GM18526 (cell line): ENCODE data around the gene HOXA7.

Experiments
- POLR2A ChIP-seq: IDR thresholded peaks from 3 replicates; pipeline ENCODE4 v1.6.1; 2011; ENCODE audit not compliant: insufficient read length; ENCODE audit errors: extremely low read depth

HOXA7 gene

DNA sequence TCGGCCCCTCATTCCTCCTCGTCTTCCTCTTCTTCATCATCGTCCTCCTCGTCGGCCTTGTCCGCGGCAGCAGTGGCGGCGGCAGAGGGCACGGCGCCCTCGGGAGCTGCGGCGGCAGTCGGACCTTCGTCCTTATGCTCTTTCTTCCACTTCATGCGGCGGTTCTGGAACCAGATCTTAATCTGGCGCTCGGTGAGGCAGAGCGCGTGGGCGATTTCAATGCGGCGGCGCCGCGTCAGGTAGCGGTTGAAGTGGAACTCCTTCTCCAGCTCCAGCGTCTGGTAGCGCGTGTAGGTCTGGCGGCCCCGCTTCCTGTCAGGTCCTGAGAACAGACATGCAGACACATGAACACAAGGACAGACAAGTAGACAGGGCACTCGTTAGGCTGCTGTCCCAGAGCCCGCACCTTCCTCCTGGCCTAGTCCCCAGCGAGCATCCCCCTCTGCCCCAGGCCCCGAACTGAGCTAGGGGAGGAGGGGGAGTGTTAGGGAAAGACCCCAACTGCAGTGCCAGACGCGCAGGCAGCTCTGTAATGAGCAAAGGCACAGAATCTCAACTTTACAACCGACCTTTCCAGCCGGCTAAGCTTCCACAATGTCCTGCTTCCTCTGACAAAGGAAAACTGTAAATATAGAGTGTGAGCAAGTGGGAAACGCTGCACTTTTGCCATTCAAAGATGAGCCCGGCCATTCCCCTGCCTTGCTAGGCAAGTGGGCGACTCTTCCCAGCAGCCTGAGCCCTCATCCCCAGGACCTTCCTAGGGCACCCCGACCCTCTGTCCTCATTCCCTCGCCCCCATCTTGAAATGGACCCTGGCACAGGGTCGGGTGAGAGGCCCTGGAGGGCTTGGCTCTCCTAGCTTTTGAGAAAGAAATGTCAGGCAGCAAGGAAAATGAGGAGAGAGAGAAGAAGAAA is 1.3 kb downstream of the HOXA7 start:
- no peak for TF ChIP-seq POLR2A

DNA sequence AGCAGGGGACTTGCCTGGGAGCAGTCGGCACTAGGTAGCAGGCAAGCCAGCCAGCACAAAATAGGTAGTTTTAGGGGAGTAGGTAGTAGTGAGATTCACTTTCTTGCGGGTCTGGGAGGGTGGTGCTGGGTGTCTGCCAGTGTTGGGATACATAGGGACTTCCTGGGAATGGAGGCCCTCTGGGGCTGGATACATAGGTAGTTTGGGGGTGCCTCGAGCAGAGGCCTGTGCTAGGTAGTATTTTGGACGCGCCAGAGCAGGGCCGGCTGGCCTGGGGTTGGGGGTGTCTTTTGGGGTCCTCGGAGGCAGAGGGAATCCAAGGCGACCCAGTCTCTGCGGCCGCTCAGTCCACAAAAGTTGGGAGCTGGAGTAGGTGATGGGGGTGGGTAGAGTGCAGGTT is 2.1 kb downstream of the HOXA7 start:
- no peak for TF ChIP-seq POLR2A

DNA sequence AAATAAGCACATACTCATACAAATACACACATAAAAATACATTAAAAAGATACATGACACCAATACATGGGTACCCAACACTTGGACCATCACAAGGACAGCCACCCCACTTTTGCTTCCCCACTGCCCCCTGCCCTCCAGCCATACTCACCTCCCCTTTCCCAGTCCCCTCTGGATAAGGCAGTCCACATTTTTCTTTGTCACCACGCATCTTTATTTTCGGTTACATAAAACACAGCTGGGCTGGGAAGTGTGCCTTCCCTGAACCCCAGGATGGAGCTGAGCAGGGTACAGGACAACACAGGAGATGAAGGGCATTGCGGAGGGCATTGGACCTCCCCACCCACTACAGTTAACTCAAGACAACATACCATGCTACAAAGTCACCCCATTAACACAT is 2.9 kb downstream of the HOXA7 start:
- TF ChIP-seq POLR2A, result no peak

DNA sequence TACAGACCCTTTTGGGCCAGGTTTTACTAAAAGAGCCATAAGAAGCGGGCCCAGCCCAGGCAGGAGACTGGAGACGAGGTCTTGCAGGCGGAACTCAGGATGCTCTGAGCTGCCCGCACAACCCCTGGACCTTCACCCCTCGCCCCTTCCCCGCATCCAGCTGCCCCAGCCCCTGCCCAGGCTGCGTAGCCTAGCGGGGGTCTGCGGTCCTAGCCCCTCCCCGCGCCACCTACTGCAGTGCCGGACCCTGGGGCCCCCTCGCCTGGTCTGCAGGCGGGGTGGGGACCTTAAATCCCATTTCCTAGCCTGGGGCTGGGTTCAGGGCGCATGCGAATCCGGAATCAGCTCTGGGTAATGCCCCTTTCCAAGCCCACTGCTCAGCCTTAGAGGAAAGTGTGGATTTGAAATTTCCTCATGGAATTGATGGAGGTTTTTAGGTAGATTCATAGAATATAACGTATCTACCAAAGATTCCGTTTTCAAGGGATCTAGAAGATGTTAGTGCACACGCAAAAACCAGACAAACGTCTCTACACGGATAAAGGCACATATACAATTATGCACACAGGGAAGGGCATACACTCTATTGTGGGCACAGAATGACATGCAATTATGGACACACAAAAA is 3.5 kb downstream of the HOXA7 start:
- no peak for TF ChIP-seq POLR2A

DNA sequence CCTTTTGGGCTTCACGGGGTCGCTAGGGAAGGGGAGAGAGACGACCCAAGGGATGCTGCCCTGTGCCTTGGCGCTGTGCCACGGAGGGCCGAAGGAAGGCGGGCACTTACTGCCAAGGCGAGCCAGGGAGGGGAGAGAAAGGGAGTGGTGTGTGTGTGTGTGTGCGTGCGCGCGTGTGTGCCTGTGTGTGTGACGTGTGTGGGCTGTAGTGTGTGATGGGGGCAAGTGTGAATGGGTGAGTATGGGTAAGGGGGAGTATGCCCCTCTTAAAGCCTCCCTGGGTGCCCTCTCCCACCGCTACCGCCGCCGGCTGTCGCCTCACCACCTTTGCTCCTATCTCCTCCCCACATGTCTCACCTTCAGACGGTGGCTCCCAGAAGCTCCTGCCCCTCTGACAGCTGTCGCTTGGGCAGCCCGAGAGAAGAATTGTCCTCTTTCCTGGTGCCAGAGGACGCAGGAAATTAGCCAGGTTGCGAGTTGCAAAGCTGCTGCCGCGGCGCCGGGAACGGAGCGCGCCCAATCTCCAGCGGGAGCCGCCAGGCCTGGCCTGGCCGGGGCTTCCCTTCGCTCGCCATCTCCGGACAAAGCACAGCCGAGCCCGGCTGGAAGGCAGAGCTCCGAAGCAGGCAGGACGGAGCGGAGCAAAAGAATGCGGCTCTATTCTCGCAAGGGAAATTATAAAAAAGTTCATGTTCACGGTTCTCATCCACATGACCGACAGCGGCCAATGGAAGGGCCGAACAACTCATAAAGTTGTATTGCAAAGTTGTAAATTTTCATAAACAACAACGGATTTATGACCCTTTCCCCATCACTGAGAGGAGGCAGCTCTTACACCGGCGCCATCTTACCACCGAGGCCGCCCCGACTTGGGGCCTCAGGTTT is 4.3 kb downstream of the HOXA7 start, which contains the start of gene HOXA3:
HOXA3 (minus strand) TSS at position 653 of the 885 bp plus-strand sequence. CDS start 41,943 bp downstream, outside the sequence.
- TF ChIP-seq POLR2A, result no peak

DNA sequence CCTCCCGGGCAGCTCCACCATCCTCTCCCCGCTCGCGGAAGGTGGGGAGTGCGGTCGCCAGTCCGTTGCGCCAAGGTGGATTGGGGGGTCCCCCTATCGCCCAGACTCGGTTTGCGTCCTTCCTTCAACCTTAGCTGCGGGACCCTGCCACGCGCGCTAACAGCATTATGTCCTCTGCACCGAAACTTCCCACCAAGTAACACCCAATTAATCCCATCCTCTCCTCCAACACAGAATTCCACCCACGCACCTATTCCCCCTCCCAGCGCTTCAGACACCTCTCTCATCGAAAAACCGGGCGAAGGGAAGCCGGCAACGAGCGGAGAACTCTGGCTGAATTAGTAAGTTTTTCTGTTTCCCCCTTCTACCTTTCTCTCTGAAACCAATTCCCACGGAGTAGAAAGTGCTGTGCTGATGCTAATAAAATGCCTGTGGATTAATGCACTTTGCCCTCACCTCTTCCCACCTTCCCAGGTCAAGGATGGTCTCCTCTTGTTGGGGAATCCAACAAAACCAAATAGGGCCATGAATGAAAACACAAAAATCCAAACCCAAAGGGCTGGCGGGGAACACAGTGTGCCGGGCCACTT is 5.0 kb downstream of the HOXA7 start:
- no peak for TF ChIP-seq POLR2A

DNA sequence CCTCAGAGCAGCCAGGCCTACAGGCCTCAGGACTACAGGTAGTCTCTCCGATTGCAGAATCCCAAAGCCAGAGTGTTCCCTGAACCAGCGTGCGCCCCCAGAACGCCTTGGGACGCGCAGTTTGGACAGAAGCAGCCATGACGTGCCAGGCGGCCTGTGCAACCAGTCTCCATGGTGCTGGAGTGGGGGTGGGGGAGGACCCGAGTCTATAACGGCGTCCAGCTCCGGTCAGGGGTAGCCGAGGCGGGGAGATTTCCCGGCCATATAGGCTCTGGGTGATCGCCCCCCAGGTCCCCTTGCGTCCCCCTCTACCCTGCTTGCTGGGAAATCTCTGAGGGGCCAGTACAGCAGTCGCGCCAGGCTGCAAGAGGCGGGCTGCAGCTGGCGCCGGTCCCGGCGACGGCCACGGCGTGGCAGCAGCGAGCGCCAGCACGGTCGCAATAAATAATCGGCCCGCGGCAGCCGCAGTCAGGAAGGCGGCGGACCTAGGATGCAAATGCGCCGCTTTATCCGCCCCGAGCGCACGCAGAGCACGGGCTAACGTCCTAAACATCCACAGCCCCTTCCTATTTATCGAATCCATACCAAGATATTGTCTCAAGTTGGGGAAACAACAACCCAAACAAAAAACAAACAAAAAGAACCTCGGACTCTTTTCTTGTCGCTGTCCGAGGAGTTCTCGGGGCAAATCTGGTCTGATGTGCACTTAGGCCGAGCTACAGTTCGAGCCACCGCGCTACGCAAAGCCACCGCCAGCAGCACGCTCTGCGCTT is 5.7 kb downstream of the HOXA7 start:
- TF ChIP-seq POLR2A, result no peak

DNA sequence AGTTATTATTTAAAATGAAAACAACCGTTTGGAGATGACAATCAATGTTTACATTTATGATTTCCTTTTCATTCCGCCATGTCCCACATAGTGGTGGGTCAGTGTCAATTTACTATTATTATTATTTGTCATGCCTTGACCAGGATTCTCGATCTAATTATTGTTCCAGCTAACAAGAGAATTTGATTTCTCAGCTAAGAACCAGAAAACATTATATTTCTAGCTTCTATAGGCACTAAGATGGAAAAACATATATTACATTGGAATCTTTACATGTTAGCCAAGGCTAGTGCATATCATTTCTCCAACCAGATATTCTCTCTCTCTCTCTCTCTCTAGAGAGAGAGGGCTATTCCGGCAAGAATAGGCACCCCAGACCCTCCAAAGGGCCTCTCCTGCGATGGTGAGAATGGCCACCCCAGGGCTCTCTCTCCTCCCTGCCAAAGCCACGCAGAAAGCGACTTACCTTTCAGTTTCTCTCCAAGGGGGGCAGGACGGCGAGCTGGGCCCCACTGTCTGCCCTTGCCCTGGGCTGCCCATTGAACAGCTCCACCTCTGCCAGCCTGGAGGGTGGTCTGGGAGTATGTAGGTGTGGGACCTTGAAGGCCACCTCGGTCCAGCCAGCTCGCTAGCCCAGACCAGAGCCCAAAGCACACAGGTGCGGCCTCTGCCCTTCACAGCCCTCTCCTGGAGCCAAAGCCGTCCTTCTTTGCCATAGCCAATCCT is 6.5 kb downstream of the HOXA7 start:
- TF ChIP-seq POLR2A, result no peak

DNA sequence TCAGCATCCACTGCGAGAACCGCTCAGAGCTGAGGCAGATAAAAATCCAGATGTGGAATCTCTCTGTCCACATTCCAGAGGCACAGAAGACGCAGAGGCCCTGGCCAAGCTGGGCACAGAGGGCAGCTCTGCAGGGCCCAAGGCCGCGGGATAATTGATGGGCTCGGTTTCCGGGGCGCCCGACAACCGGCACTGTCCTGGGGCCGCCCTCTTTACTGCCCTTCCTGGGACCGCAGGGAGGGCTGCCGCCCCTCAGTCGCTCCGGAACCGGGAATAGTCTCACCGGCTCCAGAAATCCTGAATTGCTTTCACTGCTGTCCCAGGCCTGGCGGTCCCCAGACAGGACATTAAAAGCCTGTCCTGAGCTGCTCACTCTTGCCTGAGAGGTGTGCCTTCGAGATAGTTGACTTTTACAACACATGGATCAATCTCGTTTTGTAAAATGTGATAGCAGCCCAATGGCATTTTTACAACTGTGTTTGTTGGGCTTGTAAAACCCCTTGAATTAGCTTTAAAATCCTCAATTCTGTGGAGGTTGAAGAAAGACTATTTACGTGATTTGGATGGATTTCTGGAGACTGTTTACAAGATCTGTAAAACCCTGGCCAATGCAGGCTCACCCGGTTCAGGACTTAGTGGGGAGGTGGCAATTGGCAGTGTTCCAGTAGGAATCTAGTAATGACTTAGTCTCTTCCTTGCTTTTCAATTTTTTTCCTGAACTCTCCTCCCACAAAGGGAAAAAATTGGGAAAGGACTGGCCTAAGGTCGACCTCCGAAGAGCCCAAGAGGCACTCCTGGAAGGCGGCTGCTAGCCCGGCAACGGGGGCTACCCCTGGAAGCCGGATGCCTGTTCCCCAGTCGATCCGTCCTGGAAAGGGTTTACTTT is 7.5 kb downstream of the HOXA7 start:
- TF ChIP-seq POLR2A, result no peak

DNA sequence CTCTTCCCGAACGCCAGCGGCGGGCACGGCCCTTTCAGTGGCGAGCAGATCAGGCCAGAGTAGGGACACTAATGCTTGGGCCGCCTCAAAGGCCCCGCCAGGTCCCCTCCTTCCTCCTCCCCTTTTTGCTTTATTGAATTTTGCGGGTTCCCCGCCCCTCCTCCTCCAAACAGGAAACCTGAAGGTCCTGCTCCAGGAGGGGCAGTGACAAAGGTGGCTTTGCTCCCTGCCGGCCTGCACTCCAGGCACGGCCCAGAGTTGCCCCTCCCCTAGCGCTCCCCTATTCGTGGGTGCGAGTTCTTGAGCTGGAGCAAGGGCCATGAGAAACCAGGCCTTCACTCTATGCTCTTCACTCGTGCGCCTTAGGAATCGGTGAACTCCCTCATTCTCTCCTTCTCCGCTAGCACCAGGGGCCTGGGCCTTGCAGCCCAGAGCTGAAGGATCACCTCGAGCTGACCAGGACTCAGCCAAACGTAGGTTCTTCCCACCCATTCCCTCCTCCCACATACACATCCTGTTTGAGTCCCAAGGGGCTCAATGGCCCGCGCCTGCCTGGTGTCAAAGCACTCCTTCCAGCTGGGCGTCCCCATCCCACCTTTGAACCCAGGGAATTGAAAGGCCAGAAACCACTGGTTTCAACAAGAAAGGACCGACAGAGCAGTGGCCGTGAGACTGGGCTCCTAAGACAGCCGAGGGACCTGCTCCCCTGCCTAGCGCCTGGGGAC is 8.3 kb downstream of the HOXA7 start:
- no peak for TF ChIP-seq POLR2A

DNA sequence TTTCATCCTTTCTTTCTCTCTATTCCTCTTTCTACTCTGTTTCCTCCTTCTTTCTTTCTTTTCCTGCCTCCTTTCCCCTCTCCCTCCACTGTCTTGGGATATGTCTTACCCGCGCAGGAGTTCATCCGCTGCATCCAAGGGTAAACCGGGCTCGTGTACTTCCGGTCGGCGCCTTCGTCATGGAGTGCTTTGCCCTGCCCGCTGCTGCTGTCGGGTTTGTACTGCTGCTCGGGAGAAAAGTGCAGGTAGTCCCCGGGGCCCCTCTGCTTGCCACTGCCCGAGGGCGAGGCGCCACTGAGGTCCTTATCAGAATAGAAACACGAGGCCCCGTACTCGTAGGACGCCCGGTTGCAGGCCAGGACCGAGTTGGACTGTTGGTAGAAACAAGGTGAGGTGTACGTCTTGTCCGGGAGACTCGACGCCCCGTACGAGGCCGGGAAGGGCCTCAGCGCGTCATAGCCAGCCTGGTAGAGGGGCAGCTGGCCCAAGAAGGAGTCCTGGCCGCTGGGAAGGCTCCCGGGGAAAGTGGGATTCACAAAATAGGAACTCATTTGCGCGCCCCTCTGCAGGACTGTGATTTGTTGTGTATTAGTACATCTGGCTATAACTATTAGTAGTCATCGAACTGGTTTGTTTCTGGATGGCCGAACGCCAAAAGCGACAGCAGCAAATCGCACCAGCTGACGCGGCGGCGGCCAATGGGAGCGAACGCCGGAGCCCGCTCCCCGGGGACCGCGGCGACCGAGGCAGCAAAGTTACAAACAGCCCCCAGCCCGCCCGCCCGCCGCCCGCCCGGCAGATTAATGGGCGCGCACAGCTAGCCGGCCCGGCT is 9.1 kb downstream of the HOXA7 start, which contains the start of gene HOXA6:
HOXA6 (minus strand) TSS at position 576 of the 832 bp plus-strand sequence; CDS start at position 551, 25 bp downstream.
- no peak for TF ChIP-seq POLR2A
